HG03520 (cell line): ENCODE results near the gene CBFA2T3.

Experiments
- ATAC-seq: cut with Tn5 transposase; IDR thresholded peaks from one replicate; pipeline ENCODE4 v1.9.1; 2021; ENCODE audit warnings: mild to moderate bottlenecking, moderate library complexity; ENCODE audit not compliant: unreplicated experiment

The CBFA2T3 gene

GRCh38 chr16:88964636-88965035 lies 12.4 kb downstream of the CBFA2T3 start:
- no peak for ATAC-seq

GRCh38 chr16:88963583-88963982 lies 13.4 kb downstream of the CBFA2T3 start:
- no peak for ATAC-seq

- ATAC-seq: no peak
Observed at GRCh38 chr16:88962478-88963152, 14.4 kb downstream of the CBFA2T3 start.

GRCh38 chr16:88961011-88961410 lies 16.0 kb downstream of the CBFA2T3 start:
- ATAC-seq: no peak

- no peak for ATAC-seq
Observed at GRCh38 chr16:88960516-88960915, 16.5 kb downstream of the CBFA2T3 start.

GRCh38 chr16:88959022-88959421 lies 18.0 kb downstream of the CBFA2T3 start:
- no peak for ATAC-seq

GRCh38 chr16:88957887-88958577 lies 19.0 kb downstream of the CBFA2T3 start:
- ATAC-seq: no peak

GRCh38 chr16:88957433-88957767 lies 19.6 kb downstream of the CBFA2T3 start:
- no peak for ATAC-seq

- ATAC-seq: no peak
Observed at GRCh38 chr16:88956546-88957432, 20.2 kb downstream of the CBFA2T3 start.

GRCh38 chr16:88955906-88956305 lies 21.1 kb downstream of the CBFA2T3 start:
- ATAC-seq: no peak

- no peak for ATAC-seq
Observed at GRCh38 chr16:88953003-88953690, 23.9 kb downstream of the CBFA2T3 start.

- ATAC-seq: no peak
Observed at GRCh38 chr16:88951989-88952388, 25.0 kb downstream of the CBFA2T3 start.

- no peak for ATAC-seq
Observed at GRCh38 chr16:88951501-88951900, 25.5 kb downstream of the CBFA2T3 start.

GRCh38 chr16:88948781-88949490 lies 28.1 kb downstream of the CBFA2T3 start:
- ATAC-seq: no peak

GRCh38 chr16:88945473-88945872 lies 31.5 kb downstream of the CBFA2T3 start:
- no peak for ATAC-seq

GRCh38 chr16:88943741-88944140 lies 33.3 kb downstream of the CBFA2T3 start:
- no peak for ATAC-seq

- ATAC-seq: no peak
Observed at GRCh38 chr16:88943131-88943664, 33.8 kb downstream of the CBFA2T3 start.

GRCh38 chr16:88941913-88942909 lies 34.8 kb downstream of the CBFA2T3 start:
- no peak for ATAC-seq
